SK-N-MC (cell line): ENCODE data around the gene PRDX6.

ENCODE experiments used
- EZH2 ChIP-seq: fragments of 200-600 bp; sonication (generic); IDR thresholded peaks from one replicate; pipeline ENCODE4 v1.6.1; 2017; ENCODE audit warnings: antibody characterized with exemption
- FOXP2 ChIP-seq: optimal IDR thresholded peaks from 2 replicates; pipeline ENCODE3; 2011; ENCODE audit warnings: mild to moderate bottlenecking, moderate library complexity; ENCODE audit not compliant: insufficient read depth; ENCODE audit errors: extremely low read length, control extremely low read depth
- POLR2AphosphoS5 ChIP-seq: IDR thresholded peaks from 2 replicates; pipeline ENCODE4 v1.6.1; 2012; ENCODE audit warnings: mild to moderate bottlenecking, low read depth, low read length, borderline replicate concordance

GRCh38 chr1:173485401-173485800 lies 8.3 kb downstream of the PRDX6 start:
- TF ChIP-seq EZH2: no peak
- no peak for TF ChIP-seq POLR2AphosphoS5
- no peak for TF ChIP-seq FOXP2
